Rectal smooth muscle tissue (tissue), 1 donor: ENCODE results near the gene ATP1A4.

Experiments
- H3K27ac ChIP-seq: one replicate; pipeline ENCODE4 v1.7.0; 2013; ENCODE audit warnings: low read depth, low read length, inconsistent platforms
- H3K27me3 ChIP-seq: one replicate; pipeline ENCODE4 v1.7.0; 2013; ENCODE audit warnings: low read length; ENCODE audit not compliant: control insufficient read depth, insufficient read depth
- H3K36me3 ChIP-seq: one replicate; pipeline ENCODE4 v1.7.0; 2013; ENCODE audit warnings: low read length; ENCODE audit not compliant: control insufficient read depth, insufficient read depth
- H3K4me1 ChIP-seq: one replicate; pipeline ENCODE4 v1.7.0; 2013; ENCODE audit warnings: low read length; ENCODE audit not compliant: control insufficient read depth, insufficient read depth
- H3K4me3 ChIP-seq: one replicate; pipeline ENCODE4 v1.7.0; 2013; ENCODE audit warnings: low read length
- H3K9ac ChIP-seq: one replicate; pipeline ENCODE4 v1.7.0; 2013; ENCODE audit warnings: low read length

ATP1A4 gene

DNA sequence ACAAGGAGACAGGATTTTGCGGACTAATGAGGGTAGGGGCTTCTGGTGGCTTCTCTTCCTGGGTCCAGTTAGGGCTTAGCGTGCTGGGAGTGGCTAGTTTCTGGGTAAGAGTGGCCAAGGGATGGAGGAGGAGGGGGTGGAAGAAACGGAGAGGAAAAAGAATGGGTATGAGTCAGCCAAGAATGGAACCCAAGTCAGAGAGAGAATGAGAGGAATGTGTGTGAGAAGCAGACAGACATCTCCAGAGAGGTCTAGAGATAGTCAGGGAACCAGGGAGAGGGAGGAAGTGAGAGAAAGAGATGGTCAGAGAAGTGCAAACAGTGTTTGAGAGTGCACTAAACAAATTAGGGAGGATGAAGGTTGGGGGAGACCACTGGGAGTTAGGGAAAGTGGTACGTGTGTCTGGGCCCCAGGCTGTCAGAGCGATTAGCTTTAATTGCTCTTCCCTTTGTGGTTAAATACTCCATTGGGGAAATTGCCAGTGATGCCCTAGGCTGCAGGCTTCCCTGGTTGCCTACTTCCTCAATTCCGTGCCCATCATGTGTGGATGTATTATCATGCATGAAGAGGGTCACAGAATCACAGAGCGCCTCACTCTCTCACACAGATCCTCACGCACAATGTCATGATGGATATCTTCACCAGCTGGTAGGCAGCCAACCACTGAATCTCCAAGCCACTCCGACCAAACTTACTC lies 55.2 kb downstream of the ATP1A4 start:
- Histone ChIP-seq H3K27me3 (no peaks in the 10 kb centered on the region), H3K36me3 (peaks cover 8% of the 10 kb centered on the region), H3K9ac (no peak overlapping the region), H3K4me3 (peak overlapping the region; percentile 89), H3K4me1 (peaks cover 32% of the 10 kb centered on the region), H3K27ac (peak overlapping the region; percentile 87)

DNA sequence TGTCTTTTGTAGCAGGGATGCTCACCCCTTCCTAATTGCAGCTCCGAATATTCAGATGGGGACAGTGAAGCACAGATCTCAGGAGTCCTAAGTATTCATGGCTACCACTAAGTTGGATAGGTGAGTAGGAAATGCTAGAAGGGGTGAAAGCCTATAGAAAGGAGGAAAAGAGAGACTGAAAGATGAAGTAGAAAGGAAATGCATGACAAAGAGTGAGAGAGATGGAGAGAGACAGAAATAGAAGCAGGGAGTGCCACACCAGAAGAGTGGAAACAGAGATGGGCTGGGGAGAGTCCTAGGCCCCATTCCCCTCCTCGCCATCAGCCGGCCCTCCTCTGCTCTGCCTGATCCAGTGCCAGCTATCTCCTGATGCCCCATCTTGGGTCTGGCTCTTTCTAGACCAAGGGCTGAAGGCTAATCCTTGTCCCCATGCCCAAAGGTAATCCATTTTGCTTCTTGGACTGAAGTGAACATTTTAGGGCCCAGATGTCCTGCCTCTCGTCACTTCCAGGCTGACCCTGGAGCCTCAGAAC lies 55.8 kb downstream of the ATP1A4 start:
- Histone ChIP-seq H3K4me1 (peaks cover 32% of the 10 kb centered on the region), H3K4me3 (no peak overlapping the region), H3K36me3 (peaks cover 13% of the 10 kb centered on the region), H3K27ac (no peak overlapping the region), H3K27me3 (no peaks in the 10 kb centered on the region), H3K9ac (no peak overlapping the region)

DNA sequence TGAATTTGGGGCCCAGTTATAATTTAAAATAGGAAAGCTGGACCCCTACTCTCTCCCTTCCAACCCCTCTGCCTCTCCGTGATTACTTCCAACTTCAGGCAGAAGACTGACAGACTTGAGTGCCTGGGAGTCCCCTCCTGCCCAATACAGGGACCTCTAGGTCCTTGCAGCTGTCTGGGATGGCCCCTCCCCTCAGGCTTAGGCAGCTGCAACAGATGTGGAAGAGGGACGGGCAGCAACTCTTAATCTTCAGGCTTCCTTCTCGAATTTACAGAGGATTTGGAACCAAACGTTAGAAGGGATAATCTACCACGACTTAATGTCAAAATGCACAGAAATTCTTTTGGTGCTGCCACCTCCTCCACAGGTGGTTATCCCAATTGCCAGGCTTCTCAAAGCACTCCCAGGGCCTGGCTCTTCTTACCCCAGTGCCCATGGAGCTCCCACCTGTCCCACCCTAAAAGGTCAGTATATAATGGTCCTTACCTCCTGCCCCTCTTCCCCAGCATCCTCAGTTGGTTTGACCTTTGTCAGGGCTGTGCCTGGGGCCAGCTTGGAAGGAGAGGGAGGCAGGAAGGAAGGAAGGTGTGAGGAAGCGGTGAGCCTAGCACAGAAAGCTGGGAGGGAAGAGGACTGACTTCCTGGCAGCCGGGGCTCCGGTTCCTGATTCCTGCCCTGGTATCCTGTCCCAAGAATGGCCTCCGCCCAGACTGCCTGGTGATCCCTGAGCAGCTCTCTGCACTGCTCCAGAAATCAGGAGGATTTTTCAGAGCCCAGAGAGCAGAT lies 56.6 kb downstream of the ATP1A4 start:
- no peak overlapping the region for H3K9ac ChIP-seq
- H3K36me3 ChIP-seq, result peaks cover 21% of the 10 kb centered on the region
- H3K27me3 ChIP-seq, result no peaks in the 10 kb centered on the region
- H3K27ac ChIP-seq, result no peak overlapping the region
- H3K4me1 ChIP-seq, result peaks cover 32% of the 10 kb centered on the region
- no peak overlapping the region for H3K4me3 ChIP-seq

DNA sequence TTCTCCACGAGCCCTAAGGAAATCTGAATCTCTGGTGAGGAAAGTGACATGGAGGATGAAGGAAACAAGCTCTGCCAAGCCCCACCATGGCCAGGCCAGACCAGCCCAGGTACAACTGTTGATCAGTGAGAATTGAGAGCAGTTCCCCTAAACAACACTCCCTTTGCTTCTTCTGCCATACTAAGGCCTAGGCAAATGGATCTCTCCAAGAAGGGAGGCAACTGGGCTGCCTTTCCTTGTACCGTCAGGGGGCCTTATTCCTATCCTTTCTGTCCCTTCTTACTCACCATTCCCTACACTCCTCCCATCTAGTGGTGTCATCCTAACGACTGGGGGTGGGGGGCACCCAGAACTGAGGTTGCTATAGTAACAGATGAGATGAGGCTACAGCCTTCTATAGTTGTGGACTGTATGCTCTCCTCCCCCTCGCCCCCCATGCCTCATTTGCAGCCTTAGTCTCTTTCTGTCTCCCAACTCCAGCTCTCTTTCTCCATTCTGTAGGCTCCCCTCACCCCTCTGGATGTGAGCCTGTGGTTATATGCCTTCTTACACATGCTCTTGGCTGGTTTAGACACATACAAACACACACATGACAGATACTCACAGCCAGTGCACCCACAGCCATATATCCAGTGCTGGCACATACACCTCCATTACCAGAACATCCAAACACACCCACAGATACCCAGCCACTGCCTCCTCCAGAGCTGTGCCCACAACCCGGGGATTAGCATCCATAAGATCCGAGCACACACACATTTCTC lies 57.3 kb downstream of the ATP1A4 start:
- H3K27me3 ChIP-seq, result no peaks in the 10 kb centered on the region
- peaks cover 32% of the 10 kb centered on the region for H3K4me1 ChIP-seq
- H3K36me3 ChIP-seq, result peaks cover 26% of the 10 kb centered on the region
- H3K4me3 ChIP-seq, result no peak overlapping the region
- H3K9ac ChIP-seq, result no peak overlapping the region
- H3K27ac ChIP-seq, result no peak overlapping the region

DNA sequence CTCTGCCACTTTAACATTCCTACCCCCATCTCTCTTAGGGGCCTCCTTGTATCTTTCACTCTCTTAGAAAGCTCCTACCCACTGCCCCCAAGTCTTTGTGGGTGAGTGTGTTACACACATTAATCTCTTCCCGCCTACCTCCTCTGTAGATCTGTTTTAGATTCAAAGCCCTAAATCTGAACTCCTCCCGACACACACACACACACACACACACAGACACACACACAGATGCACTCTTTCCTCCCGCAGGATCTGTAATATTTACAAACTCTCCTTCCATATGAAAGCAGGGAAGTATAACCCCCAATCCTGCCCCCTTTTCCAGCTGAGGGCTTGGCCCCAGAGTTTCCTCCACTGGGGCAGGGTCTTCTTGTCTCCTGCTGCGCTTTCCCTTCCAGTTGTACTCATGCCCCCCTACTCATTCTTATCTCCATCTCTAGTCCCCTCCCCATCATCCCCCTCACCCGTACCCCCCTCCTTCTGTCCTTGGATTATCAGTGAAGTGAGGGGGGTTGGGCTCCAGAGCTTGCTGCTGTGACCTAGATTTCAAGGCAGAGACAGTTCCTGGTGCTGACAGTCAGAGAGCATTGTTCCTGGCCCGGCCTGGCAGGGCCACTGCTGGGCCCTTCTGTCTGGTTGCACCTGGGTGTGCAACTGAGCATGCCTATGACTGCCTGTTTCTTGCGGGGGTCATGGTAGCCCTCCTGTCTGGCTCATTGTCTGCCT lies 58.1 kb downstream of the ATP1A4 start:
- Histone ChIP-seq H3K4me1 (peaks cover 32% of the 10 kb centered on the region), H3K36me3 (peaks cover 34% of the 10 kb centered on the region), H3K4me3 (no peak overlapping the region), H3K27ac (no peak overlapping the region), H3K27me3 (no peaks in the 10 kb centered on the region), H3K9ac (no peak overlapping the region)

DNA sequence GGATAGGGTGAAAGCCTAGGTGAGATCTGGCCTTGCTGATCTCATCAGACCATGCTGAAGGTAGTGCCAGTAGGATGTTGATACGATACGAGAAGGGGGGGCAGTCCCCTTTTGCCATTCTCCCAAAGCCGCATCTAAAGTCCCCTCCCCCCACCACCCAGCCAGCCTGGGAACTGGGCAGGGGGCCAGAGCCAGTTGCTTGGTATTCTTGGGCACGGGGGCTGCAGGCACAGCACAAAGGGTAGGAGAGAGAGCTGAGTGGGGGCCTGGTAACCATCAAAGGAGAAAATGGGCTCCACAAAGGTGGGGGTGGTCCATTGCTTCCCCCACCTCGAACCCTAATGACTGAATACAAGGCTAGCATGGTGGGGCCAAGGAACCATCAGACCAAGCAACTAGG lies 59.2 kb downstream of the ATP1A4 start:
- H3K36me3 ChIP-seq, result peaks cover 36% of the 10 kb centered on the region
- H3K27me3 ChIP-seq, result no peaks in the 10 kb centered on the region
- H3K4me3 ChIP-seq, result no peak overlapping the region
- peaks cover 29% of the 10 kb centered on the region for H3K4me1 ChIP-seq
- no peak overlapping the region for H3K27ac ChIP-seq
- H3K9ac ChIP-seq, result no peak overlapping the region

DNA sequence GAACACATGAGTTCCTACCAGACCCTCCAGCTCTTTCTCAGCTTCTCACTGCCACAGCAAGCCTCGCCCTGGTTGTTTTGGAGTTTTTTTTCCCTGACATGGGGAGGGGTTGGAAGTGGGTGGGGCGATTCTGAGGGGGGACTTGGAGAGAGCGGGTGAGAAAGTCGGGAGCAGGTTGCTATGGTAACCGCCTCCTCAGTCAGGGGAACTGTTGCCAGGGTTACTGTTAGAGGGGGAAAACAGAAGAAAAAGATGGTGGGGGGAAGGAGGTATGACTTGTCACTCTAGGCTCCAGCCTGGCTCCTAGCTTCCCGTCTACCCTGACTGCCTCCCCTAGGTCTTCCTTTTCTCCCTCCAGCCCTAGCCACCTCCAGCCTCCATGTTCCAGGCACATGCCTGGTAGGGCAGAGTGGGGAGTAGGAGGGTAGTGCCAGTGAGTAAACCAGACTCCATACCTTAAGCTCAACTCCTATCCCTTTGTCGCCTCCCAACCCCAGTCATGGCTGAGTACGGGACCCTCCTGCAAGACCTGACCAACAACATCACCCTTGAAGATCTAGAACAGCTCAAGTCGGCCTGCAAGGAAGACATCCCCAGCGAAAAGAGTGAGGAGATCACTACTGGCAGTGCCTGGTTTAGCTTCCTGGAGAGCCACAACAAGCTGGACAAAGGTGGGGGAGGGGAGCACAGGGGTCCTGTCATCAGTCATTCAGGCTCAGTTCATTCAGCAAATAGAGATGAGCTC lies 59.8 kb downstream of the ATP1A4 start:
- Histone ChIP-seq H3K9ac (no peak overlapping the region), H3K27me3 (no peaks in the 10 kb centered on the region), H3K27ac (no peak overlapping the region), H3K4me1 (peaks cover 26% of the 10 kb centered on the region), H3K4me3 (no peak overlapping the region), H3K36me3 (peaks cover 43% of the 10 kb centered on the region)

DNA sequence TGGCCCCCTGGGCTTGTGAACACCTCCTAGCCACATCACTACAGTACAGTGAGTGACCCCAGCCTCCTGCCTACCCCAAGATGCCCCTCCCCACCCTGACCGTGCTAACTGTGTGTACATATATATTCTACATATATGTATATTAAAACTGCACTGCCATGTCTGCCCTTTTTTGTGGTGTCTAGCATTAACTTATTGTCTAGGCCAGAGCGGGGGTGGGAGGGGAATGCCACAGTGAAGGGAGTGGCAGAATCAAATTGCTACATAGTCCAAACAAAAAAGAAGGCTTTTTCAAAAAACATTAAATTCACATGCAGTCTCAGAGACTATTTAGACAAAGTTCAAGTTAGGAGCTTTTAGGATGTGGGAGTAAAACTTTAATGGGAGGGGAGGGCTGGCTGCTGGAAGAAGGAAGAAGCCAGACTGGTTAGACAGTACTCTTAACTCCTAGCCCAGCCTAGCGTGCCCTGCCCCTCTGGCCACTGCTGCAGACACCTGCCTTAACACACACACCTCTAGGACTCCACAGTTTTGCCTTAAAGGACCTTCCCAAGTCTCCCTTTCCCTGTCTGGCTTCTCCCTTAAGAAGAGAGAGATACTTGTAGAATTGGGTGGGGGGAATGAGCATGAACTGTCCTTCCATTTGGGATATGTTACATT lies 63.2 kb downstream of the ATP1A4 start:
- Histone ChIP-seq H3K36me3 (peaks cover 47% of the 10 kb centered on the region), H3K4me3 (no peak overlapping the region), H3K27ac (no peak overlapping the region), H3K4me1 (peaks cover 36% of the 10 kb centered on the region), H3K9ac (no peak overlapping the region), H3K27me3 (no peaks in the 10 kb centered on the region)

DNA sequence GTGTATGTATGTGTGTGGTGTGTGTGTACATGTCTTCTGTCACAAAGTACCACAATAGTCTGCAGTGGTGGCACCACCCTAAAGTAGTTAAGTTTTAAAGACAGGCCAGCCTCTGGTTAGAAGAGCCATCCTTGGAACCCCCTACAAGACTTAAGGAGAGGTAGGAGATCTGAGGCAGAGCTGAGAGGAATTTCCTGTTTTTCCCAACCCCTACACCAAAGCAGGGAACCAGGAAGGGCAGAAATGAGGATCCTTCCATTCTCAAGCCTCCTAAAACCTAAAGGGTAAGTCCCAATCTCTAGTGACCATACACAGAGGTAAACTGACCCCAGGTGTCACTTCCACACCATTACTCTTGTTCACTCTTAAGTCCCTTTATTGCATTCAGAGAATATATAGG lies 64.9 kb downstream of the ATP1A4 start:
- H3K9ac ChIP-seq, result no peak overlapping the region
- no peak overlapping the region for H3K4me3 ChIP-seq
- no peaks in the 10 kb centered on the region for H3K27me3 ChIP-seq
- H3K4me1 ChIP-seq, result peaks cover 27% of the 10 kb centered on the region
- H3K36me3 ChIP-seq, result peaks cover 48% of the 10 kb centered on the region
- no peak overlapping the region for H3K27ac ChIP-seq

DNA sequence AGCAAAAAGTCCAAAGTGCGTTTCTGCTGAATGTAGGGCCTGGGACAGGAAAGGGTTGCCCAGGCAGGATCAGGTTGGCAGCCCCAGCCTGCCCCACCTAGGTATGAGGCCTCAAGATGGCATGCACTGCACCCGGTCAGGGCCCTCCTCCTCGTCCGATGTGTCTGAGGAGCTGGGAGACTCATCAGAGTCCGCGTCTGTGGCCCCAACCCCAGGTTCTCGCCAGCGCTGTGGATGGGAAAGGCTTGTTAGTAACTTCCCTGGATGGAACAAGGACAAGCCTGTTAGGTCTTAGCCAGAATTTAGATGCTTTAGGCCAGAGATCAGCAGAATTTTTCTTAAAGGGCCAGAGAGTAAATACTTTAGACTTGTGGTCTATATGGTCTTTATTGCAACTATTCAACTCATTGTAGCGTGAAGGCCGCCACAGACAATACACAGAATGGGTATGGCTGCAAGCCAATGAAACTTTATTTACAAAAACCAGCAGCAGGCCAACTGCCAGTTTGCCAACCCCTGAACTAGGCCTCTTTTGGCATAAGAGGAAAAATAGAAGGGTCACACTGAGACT lies 66.2 kb downstream of the ATP1A4 start:
- H3K36me3 ChIP-seq, result peaks cover 42% of the 10 kb centered on the region
- peak overlapping the region; percentile 79 for H3K27ac ChIP-seq
- H3K27me3 ChIP-seq, result no peaks in the 10 kb centered on the region
- H3K4me1 ChIP-seq, result peaks cover 27% of the 10 kb centered on the region
- H3K4me3 ChIP-seq, result no peak overlapping the region
- H3K9ac ChIP-seq, result no peak overlapping the region
